NCI-H2196 treated with DMSO at 0.1 percent for 48 hours (cell line): ENCODE measurements around the gene KMT2C.
"Not testable (repeated sequence)": the region's sequence is repeated elsewhere in the genome, so short reads cannot be mapped to it uniquely, and the experiment has no call there.

Experiments
- DNase-seq: peaks from one replicate; lab custom pipeline; 2025; ENCODE audit not compliant: unreplicated experiment; lab: John Stamatoyannopoulos, UW

Gene KMT2C

GRCh38 chr7:152403726-152404125 lies 32.1 kb downstream of the KMT2C start:
- DNase-seq = no peak

GRCh38 chr7:152402384-152403250 lies 33.2 kb downstream of the KMT2C start:
- DNase-seq = no peak

- DNase-seq = no peak
Measured at GRCh38 chr7:152399344-152399743, 36.5 kb downstream of the KMT2C start.

GRCh38 chr7:152395112-152395511 lies 40.7 kb downstream of the KMT2C start:
- no peak for DNase-seq

- not testable (repeated sequence) for DNase-seq
Measured at GRCh38 chr7:152394214-152394613, 41.6 kb downstream of the KMT2C start.

GRCh38 chr7:152392254-152392653 lies 43.5 kb downstream of the KMT2C start:
- DNase-seq = no peak

GRCh38 chr7:152386136-152386764 lies 49.6 kb downstream of the KMT2C start:
- DNase-seq = not testable (repeated sequence)

- DNase-seq = not testable (repeated sequence)
Measured at GRCh38 chr7:152384235-152385200, 51.3 kb downstream of the KMT2C start.

- no peak for DNase-seq
Measured at GRCh38 chr7:152383341-152384234, 52.2 kb downstream of the KMT2C start.

GRCh38 chr7:152382244-152382643 lies 53.6 kb downstream of the KMT2C start:
- DNase-seq = no peak

GRCh38 chr7:152380931-152381578 lies 54.7 kb downstream of the KMT2C start:
- not testable (repeated sequence) for DNase-seq

GRCh38 chr7:152378497-152378896 lies 57.3 kb downstream of the KMT2C start:
- not testable (repeated sequence) for DNase-seq

- not testable (repeated sequence) for DNase-seq
Measured at GRCh38 chr7:152376716-152377484, 58.9 kb downstream of the KMT2C start.

GRCh38 chr7:152370297-152370696 lies 65.5 kb downstream of the KMT2C start:
- no peak for DNase-seq

- DNase-seq = no peak
Measured at GRCh38 chr7:152369518-152369917, 66.3 kb downstream of the KMT2C start.

- DNase-seq = no peak
Measured at GRCh38 chr7:152367170-152367569, 68.6 kb downstream of the KMT2C start.

GRCh38 chr7:152366662-152367061 lies 69.1 kb downstream of the KMT2C start:
- DNase-seq = no peak

GRCh38 chr7:152365982-152366603 lies 69.7 kb downstream of the KMT2C start:
- DNase-seq = no peak
